ENCODE data around the gene RPL39.
"Not testable (repeated sequence)": the region's sequence is repeated elsewhere in the genome, so short reads cannot be mapped to it uniquely, and the experiment has no call there.

RPL39 gene

DNA sequence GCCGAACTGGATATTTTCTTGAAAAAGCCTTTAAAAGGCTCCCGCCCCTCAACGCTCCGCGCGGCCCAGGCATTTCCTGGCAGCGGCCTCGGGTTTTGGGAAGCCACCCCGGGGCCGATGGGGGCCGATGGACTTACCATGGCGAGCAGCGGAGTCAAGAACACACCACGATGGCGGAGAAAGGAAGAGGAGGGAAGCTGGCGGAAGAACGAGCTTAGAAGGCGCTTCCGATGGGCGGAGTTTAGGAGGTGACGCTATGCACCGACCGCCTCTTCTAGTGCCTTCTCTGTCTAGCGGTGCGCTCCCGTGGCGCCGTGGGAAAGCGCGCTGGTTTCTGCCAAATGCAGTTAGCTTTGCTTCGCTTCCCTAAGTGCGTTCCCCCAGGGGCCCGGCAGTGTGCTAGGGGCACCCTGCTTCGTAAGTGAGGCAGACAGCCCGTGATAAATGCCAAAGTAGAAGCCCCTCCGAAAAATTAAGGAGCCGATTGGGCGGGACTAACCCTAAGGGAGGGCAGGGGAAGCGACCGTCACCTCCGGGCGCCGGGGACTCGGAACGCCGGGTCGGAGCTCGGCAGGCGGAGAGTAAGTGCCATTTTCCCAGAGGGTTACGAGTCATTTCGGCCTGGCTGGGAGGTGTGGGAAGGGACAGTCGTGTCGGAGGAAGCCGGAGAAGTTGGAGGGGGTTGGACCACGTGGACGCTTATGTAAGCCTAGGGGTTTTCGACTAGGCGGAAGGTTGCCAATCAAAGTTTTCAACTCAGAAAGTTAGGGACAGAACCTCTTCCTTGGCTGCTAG, at the start of gene RPL39:
Gene RPL39, minus strand, starts transcription at position 194 of the 795 bp plus-strand sequence. Its CDS starts 54 bp downstream, at position 140.
- DNase-seq (ENCODE audit: low read depth), result peak; percentile 70

DNA sequence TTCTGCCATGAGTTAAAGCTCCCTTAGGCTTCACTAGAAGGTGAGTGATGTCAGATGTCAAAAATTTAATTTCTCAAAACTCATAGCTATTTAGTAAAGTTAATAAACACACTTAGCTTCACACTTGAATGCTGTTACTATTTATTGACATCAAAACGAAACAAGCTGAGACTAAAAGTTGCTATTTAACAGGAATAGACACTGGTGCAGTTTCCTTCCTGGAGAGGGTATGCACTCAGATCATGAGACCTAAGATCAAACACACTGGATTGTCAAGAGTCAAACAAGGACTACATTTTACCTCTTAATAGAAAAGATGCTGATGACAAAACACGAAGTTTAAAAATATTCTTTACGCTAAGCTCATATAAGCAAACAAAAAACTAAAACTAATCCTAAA, 42.5 kb upstream of the RPL39 start:
- no peak for DNase-seq (ENCODE audit: low read depth)

DNA sequence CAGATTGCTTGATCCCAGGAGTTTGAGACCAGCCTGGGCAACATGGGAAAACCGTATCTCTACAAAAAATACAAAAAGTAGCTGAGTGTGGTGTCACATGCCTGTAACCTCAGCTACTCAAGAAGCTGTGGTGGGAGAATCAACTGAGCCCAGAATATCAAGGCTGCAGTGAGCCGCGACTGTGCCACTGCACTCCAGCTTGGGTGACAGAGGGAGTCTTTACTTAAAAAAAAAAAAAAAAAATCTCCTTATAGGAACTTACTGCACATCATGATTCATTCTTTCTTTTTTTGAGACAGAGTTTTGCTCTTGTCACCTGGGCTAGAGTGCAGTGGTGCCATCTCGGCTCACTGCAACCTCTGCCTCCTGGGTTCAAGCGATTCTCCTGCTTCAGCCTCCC, 37.0 kb upstream of the RPL39 start:
- DNase-seq (ENCODE audit: low read depth), result no peak

DNA sequence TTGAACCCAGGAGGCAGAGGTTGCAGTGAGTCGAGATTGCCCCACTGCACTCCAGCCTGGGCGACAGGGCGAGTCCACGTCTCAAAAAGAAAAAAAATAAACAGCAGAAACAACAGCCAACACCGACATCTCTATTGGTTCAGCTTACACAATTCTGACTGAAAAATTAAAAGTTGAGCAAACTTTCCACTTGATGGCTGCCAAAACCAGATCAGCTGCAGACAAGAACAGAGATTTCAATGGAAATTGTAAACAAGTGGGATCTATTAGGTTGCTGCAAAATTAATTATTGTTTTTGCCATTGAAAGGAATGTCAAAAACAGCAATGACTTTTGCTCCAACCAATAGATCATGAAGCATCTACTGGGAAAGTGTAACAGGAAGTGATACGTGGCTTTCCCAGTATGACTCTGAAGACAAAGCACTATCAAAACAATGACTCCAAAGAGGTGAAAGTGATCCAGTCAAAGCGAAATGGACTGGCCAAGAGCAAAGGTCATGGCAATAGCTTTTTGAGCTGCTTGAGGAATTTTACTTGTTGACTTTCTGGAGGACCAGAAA, 35.0 kb upstream of the RPL39 start:
- no peak for DNase-seq (ENCODE audit: low read depth)

DNA sequence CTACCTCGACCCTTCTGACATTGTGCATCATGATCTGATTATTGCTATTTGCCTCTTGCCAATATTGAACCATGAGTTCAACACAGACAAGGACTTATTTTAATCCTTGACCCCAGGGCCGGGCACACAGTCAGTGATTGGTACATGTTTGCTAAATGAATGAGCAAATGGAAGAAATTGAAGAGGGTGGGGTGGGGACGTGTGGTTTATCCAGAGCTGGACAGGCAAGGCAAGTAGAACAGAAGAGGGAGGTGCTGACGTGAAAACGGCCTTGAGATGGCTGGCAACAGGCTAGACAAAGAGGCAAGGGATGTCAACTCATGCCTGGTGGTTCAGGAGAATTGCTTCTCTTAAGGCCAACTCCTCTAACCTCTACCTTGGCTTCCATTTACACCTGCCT, 32.8 kb upstream of the RPL39 start:
- not testable (repeated sequence) for DNase-seq (ENCODE audit: low read depth)

DNA sequence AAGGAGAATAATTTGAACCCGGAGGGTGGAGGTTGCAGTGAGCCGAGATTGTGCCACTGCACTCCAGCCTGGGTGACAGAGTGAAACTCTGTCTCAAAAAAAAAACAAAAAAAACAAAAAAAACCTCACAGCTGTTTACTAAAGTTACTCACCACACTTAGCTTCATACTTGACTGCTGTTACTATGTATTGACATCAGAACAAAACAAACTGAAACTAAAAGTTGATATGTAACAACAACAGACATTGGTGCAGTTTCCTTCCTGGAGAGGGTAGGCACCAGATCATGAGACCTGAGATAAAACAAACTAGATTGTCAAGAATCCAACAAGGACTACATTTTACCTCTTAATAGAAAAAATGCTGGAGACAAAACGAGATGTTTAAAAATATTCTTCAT, 30.3 kb upstream of the RPL39 start:
- DNase-seq (ENCODE audit: low read depth), result not testable (repeated sequence)

DNA sequence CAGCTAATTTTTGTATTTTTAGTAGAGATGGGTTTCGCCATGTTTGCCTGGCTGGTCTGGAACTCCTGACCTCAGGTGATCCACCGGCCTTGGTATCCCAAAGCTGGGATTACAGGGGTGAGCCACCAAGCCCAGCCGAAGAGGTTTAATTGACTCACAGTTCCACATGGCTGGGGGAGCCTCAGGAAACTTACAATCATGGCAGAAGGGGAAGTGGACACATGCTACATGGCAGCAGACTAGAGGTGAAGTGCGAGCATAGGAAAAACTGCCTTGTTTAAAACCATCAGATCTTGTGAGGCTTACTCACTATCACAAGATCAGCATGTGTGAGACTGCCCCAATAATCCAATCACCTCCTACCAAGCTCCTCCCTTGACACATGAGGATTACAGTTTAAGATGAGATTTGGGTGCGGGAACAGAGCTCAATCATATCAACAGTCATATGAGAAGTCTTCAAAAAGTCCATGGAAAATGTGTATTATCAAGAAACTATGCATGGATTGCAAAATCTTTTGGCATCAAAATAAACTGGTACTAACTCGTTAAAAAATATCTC, 25.8 kb upstream of the RPL39 start:
- DNase-seq (ENCODE audit: low read depth), result no peak

DNA sequence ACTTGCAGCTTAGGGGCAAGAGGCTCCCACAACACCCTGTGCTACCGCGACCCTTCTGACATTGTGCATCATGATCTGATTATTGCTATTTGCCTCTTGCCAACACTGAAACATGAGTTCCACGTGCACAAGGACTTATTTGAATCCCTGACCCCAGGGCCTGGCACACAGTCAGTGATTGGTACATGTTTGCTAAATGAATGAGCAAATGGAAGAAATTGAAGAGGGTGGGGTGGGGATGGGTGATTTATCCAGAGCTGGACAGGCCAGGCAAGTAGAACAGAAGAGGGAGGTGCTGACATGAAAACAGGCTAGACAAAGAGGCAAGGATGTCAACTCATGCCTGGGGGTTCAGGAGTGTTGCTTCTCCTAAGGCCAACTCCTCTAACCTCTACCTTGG, 24.9 kb upstream of the RPL39 start:
- no peak for DNase-seq (ENCODE audit: low read depth)

DNA sequence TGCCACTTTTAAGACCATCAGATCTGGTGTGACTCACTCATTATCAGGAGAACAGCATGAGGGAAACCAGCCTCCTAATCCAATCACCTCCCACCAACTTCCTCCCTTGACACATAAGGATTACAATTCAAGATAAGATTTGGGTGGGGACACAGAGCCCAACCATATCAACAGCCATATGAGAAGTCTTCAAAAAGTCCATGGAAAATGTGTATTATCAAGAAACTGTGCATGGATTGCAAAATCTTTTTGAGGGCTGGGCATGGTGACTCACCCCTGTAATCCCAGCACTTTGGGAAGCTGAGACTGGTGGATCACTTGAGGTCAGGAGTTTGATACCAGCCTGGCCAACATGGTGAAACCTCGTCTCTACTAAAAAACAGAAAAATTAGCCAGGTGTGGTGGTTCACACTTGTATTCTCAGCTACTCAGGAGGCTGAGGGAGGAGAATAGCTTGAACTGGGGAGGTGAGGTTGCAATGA, 17.8 kb upstream of the RPL39 start:
- no peak for DNase-seq (ENCODE audit: low read depth)

DNA sequence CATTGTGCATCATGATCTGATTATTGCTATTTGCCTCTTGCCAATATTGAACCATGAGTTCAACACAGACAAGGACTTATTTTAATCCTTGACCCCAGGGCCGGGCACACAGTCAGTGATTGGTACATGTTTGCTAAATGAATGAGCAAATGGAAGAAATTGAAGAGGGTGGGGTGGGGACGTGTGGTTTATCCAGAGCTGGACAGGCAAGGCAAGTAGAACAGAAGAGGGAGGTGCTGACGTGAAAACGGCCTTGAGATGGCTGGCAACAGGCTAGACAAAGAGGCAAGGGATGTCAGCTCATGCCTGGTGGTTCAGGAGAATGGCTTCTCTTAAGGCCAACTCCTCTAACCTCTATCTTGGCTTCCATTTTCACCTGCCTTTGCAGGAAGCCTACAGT, 17.0 kb upstream of the RPL39 start:
- not testable (repeated sequence) for DNase-seq (ENCODE audit: low read depth)

DNA sequence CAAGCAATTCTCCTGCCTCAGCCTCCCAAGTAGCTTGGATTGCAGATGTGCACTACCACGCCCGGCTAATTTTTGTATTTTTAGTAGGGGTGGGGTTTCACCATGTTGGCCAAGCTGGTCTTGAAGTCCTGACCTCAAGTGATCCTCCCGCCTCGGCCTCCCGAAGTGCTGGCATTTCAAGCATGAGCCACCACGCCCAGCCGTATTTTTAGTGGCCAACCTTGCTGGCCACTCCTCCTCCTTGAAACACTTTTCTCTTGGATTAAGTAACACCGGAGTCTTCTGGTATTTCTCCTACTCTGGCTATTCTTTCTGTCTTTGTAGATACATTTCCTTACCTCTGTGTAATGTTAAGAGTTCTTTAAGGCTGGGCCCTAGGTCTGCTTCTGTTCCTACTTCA, 11.1 kb upstream of the RPL39 start:
- no peak for DNase-seq (ENCODE audit: low read depth)

DNA sequence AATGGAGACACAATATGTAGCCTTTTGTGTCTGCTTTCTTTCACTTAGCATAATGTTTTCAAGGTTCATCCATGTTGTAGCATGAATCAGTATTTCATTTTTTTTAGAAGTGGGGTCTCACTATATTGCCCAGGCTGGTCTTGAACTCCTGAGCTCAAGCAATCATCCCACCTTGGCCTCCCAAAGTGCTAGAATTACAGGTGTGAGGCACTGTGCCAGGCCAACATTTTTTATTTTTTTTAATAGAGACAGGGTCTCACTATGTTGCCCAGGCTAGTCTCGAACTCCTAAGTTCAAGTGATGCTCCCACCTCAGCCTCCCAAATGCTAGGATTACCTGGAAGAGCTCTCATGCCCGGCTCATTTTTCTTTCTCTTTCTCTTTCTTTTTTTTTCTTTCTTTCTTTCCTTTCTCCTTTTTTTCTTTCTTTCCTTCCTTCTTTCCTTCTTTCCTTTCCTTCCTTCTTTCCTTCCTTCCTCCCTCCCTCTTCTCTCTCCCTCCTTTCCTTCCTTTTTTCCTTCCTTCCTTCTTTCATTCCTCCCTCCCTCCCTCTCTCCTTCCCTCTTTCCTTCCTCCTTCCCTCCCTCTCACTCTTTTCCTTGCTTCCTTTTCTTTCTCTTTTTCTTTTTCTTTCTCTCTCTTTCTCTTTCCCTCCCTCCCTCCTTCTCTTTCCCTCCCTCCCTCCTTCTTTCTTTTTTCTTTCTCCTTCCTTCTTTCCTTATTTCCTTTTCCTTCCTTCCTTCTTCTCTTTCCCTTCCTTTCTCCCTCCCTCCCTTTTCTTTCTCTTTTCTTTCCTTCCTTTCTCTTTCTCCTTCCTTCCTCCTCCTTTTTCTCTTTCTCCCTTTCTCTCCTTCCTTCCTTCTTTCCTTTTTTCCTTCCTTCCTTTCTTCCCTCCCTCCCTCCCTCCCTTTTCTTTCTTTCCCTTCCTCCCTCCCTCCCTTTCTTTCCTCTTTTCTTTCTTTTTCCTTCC, 10.1 kb upstream of the RPL39 start:
- no peak for DNase-seq (ENCODE audit: low read depth)

DNA sequence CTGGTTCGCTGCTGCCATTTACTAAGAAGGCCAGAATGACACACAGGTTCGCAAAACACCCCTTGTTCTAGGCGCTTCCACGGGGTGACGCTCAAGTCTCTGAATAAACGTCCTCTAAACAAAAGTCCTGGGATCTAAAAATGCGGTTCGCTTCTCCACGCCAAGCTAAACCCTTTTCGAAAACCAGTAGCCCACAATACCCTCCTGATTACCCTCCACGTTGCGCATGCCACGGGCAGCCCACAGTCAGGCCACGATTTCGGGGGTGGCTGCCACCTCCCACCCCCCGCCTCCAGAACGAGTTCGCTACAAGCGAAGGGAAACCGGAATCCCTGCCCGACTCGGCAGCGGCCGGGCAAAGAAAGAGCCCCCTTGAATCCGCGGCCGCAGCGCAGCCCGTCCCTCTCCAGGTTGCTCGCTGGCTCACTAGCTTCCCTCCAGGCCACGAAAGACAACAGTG, 423 bp downstream of the RPL39 start:
- DNase-seq (ENCODE audit: low read depth), result peak; percentile 9

DNA sequence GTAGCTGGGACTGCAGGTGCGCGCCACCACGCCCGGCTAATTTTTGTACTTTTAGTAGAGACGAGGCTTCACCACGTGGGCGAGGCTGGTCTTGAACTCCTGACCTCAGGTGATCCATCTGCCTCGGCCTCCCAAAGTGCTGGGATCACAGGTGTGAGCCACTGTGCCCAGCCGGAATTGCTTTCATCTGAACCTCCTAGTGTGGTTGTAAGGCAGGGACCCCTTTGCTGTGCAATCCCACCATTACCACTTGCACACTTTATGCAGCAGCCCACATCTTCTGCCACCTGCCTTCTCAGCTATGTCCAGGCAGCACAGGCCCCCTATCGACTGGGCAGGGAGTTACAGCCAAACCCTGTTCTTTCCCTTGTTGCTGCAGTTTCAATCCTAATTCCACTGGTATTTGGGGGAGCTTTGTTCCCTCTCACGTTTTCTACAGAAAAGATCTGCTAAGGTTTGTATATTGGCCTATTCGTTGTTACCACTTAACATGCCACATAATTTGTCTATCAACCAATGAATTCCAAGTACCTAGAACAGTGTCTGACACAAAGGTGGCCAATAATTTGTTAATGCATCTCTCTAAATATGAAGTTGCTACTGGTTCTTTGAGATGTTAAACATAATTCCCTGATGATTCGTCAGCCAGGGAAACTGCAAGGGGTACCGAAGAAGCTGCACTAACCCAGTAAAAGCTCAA, 6.5 kb downstream of the RPL39 start:
- no peak for DNase-seq (ENCODE audit: low read depth)

DNA sequence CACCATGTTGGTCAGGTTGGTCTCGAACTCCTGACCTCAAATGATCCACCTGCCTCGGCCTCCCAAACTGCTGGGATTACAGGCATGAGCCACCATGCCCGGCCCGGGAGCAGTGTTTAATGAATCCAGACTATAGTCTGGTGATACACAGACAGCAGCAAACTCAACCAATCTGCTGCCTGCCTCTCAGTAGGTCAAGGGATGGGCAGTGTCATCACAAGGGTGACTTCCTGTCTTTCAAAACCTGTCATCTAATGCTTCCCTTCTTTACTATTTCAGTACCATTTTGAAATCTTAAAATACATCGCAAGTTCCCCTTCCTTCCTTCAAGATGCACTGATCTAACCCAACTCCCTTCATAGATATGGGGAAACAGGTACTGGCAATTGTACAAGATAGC, 8.4 kb downstream of the RPL39 start:
- DNase-seq (ENCODE audit: low read depth), result no peak

DNA sequence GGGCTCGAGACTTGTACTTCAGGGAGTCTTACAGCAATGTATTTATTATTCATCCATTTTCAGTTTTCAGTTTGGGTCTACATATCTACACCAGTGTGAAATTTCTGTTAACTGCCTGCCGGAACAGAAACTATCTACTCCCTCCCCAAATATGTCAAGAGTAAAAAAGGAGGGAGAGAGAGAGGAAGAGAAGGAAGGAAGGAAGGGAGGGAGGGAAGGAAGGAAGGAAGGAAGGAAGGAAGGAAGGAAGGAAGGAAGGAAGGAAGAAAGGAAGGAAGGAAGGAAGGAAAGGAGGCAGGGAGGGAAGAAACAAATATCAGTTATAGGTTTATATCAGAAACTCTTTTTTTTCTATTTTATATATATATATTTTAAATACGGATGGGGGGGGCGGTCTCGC, 12.6 kb downstream of the RPL39 start:
- no peak for DNase-seq (ENCODE audit: low read depth)

DNA sequence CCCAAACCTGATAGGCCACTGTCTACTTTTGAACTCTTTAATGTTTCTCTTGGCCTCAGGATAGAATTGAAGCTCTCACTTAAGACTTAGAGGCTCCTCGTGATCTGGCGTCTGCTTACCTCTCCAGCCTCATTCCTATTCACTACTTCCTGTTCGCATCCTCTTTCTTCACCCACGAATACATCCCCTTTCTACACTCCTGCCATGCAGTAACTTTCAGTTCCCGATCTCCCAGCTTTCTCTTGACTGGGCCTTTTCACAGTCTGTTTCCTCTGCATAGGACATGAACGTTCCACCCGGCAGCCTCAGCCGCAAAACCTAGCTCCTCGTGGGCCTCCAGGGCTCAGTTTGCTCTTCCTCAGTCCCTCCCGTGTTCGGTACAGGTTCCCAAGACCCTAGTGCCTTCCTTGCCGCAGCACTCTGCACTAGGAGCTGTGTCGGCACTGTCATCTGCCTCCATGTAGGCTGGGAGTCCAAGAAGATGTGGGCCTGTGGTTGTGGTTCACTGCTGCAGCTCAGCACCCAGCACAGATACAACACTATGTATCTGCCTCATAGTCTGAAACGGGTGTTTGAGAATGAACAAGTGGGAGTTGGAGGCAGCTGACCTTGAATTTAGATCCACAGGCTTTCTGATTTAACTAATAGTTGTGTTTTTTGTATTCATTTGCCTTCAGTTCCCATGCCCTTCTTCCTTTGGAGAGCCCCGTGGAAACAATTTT, 15.8 kb downstream of the RPL39 start:
- DNase-seq (ENCODE audit: low read depth), result no peak

DNA sequence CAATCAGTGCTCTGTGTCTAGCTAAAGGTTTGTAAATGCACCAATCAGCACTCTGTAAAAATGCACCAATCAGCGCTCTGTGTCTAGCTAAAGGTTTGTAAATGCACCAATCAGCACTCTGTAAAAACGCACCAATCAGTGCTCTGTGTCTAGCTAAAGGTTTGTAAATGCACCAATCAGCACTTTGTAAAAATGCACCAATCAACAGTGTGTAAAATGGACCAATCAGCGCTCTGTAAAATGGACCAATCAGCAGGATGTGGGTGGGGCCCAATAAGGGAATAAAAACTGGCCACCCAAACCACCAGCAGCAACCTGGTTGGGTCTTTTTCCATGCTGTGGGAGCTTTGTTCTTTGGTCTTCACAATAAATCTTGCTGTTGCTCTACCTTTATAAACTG, 22.0 kb downstream of the RPL39 start:
- not testable (repeated sequence) for DNase-seq (ENCODE audit: low read depth)

DNA sequence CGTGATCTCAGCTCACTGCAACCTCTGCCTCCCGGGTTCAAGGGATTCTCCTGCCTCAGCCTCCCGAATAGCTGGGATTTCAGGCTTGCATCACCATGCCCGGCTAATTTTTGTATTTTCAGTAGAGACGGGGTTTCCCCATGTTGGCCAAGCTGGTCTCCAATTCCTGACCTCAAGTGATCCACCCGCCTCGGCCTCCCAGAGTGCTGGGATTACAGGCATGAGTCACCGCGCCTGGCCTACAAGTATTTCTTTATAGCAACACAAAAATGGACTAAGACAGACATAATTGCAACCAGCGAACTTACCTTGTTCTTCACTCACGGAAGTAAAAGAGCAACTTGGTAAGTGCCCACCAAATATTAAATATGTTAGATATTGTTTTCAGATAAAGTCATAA, 23.0 kb downstream of the RPL39 start:
- not testable (repeated sequence) for DNase-seq (ENCODE audit: low read depth)

DNA sequence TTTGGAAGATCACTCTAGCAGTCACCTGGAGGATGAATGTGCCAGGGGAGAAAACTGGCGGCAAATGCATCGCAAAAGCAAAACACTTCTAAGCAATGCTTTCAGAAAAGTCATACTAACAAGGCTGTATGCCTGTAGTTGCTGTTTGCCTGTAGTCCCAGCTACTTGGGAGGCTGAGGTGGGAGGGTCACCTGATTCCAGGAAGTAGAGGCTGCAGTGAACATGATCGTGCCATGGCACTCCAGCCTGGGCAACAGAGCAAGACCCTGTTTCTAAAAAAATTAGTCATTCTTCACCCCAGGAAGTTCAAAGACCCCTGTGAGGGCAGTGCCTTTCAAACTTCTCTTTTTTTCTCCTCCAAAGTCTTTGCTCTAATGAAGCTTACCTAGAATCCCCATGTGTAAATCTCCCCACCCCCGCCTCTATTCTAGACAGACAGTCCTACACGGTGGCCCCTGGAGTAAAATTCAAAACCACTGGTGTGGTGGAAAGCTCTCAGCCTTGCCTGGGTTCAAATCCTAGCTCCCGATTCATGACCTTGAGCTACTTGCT, 27.5 kb downstream of the RPL39 start:
- DNase-seq (ENCODE audit: low read depth), result no peak
